ENCODE results near the gene STT3B.

STT3B gene

GRCh38 chr3:31573036-31573779 is 40.5 kb downstream of the STT3B start:
- no peak overlapping the region for H3K27ac ChIP-seq (ENCODE audit: low read length)
- no peaks in the 10 kb centered on the region for H3K36me3 ChIP-seq (ENCODE audit: control insufficient read depth in 1 of 2, insufficient read depth in 2 of 2, low read length in 2 of 2)
- H3K9me3 ChIP-seq (ENCODE audit: control insufficient read depth in 1 of 2, low read length in 2 of 2), result no peaks in the 10 kb centered on the region
- H3K4me1 ChIP-seq (ENCODE audit: control insufficient read depth in 1 of 2, insufficient read depth in 2 of 2, low read length in 2 of 2), result peaks cover 0 to 15% of the 10 kb centered on the region in 2 donors
- H3K4me3 ChIP-seq (ENCODE audit: low read depth in 1 of 2, low read length in 2 of 2), result no peak overlapping the region
- H3K27me3 ChIP-seq (ENCODE audit: low read depth, low read length), result no peaks in the 10 kb centered on the region

GRCh38 chr3:31575448-31575847 is 42.7 kb downstream of the STT3B start:
- Histone ChIP-seq H3K4me1 (ENCODE audit: control insufficient read depth in 1 of 2, insufficient read depth in 2 of 2, low read length in 2 of 2) (peaks cover 0 to 15% of the 10 kb centered on the region in 2 donors), H3K4me3 (ENCODE audit: low read depth in 1 of 2, low read length in 2 of 2) (no peak overlapping the region), H3K27me3 (ENCODE audit: low read depth, low read length) (no peaks in the 10 kb centered on the region)

GRCh38 chr3:31576521-31576920 is 43.8 kb downstream of the STT3B start:
- Histone ChIP-seq H3K4me3 (ENCODE audit: low read depth in 1 of 2, low read length in 2 of 2) (no peak overlapping the region), H3K9me3 (ENCODE audit: control insufficient read depth in 1 of 2, low read length in 2 of 2) (no peaks in the 10 kb centered on the region), H3K27me3 (ENCODE audit: low read depth, low read length) (no peaks in the 10 kb centered on the region), H3K27ac (ENCODE audit: low read length) (no peak overlapping the region), H3K36me3 (ENCODE audit: control insufficient read depth in 1 of 2, insufficient read depth in 2 of 2, low read length in 2 of 2) (peaks cover 0 to 7% of the 10 kb centered on the region in 2 donors), H3K4me1 (ENCODE audit: control insufficient read depth in 1 of 2, insufficient read depth in 2 of 2, low read length in 2 of 2) (peaks cover 0 to 16% of the 10 kb centered on the region in 2 donors)

More at GRCh38 chr3:31575448-31575847, 42.7 kb downstream of the STT3B start:
- Histone ChIP-seq H3K9me3 (ENCODE audit: control insufficient read depth in 1 of 2, low read length in 2 of 2) (no peaks in the 10 kb centered on the region), H3K36me3 (ENCODE audit: control insufficient read depth in 1 of 2, insufficient read depth in 2 of 2, low read length in 2 of 2) (peaks cover 0 to 7% of the 10 kb centered on the region in 2 donors), H3K27ac (ENCODE audit: low read length) (no peak overlapping the region)

GRCh38 chr3:31577232-31577631 is 44.5 kb downstream of the STT3B start:
- H3K36me3 ChIP-seq (ENCODE audit: control insufficient read depth in 1 of 2, insufficient read depth in 2 of 2, low read length in 2 of 2), result peaks cover 0 to 7% of the 10 kb centered on the region in 2 donors
- peaks cover 0 to 20% of the 10 kb centered on the region in 2 donors for H3K4me1 ChIP-seq (ENCODE audit: control insufficient read depth in 1 of 2, insufficient read depth in 2 of 2, low read length in 2 of 2)
- no peaks in the 10 kb centered on the region for H3K27me3 ChIP-seq (ENCODE audit: low read depth, low read length)
- no peak overlapping the region for H3K27ac ChIP-seq (ENCODE audit: low read length)
- no peak overlapping the region for H3K4me3 ChIP-seq (ENCODE audit: low read depth in 1 of 2, low read length in 2 of 2)
- no peaks in the 10 kb centered on the region for H3K9me3 ChIP-seq (ENCODE audit: control insufficient read depth in 1 of 2, low read length in 2 of 2)

GRCh38 chr3:31579828-31580227 is 47.1 kb downstream of the STT3B start:
- Histone ChIP-seq H3K36me3 (ENCODE audit: control insufficient read depth in 1 of 2, insufficient read depth in 2 of 2, low read length in 2 of 2) (peaks cover 0 to 7% of the 10 kb centered on the region in 2 donors), H3K27ac (ENCODE audit: low read length) (no peak overlapping the region), H3K4me1 (ENCODE audit: control insufficient read depth in 1 of 2, insufficient read depth in 2 of 2, low read length in 2 of 2) (peaks cover 0 to 6% of the 10 kb centered on the region in 2 donors), H3K9me3 (ENCODE audit: control insufficient read depth in 1 of 2, low read length in 2 of 2) (no peaks in the 10 kb centered on the region), H3K27me3 (ENCODE audit: low read depth, low read length) (no peaks in the 10 kb centered on the region), H3K4me3 (ENCODE audit: low read depth in 1 of 2, low read length in 2 of 2) (no peak overlapping the region)

- peaks cover 0 to 2% of the 10 kb centered on the region in 2 donors for H3K9me3 ChIP-seq (ENCODE audit: control insufficient read depth in 1 of 2, low read length in 2 of 2)
- no peak overlapping the region for H3K4me3 ChIP-seq (ENCODE audit: low read depth in 1 of 2, low read length in 2 of 2)
- H3K27ac ChIP-seq (ENCODE audit: low read length), result no peak overlapping the region
- peaks cover 0 to 7% of the 10 kb centered on the region in 2 donors for H3K36me3 ChIP-seq (ENCODE audit: control insufficient read depth in 1 of 2, insufficient read depth in 2 of 2, low read length in 2 of 2)
- no peaks in the 10 kb centered on the region for H3K27me3 ChIP-seq (ENCODE audit: low read depth, low read length)
- H3K4me1 ChIP-seq (ENCODE audit: control insufficient read depth in 1 of 2, insufficient read depth in 2 of 2, low read length in 2 of 2), result peaks cover 0 to 6% of the 10 kb centered on the region in 2 donors
These were observed 47.9 kb downstream of the STT3B start for GRCh38 chr3:31580645-31581044.

GRCh38 chr3:31581660-31582059 is 48.9 kb downstream of the STT3B start:
- Histone ChIP-seq H3K27me3 (ENCODE audit: low read depth, low read length) (no peaks in the 10 kb centered on the region), H3K4me1 (ENCODE audit: control insufficient read depth in 1 of 2, insufficient read depth in 2 of 2, low read length in 2 of 2) (peaks cover 0 to 6% of the 10 kb centered on the region in 2 donors), H3K27ac (ENCODE audit: low read length) (no peak overlapping the region), H3K36me3 (ENCODE audit: control insufficient read depth in 1 of 2, insufficient read depth in 2 of 2, low read length in 2 of 2) (peaks cover 0 to 7% of the 10 kb centered on the region in 2 donors), H3K4me3 (ENCODE audit: low read depth in 1 of 2, low read length in 2 of 2) (no peak overlapping the region), H3K9me3 (ENCODE audit: control insufficient read depth in 1 of 2, low read length in 2 of 2) (peaks cover 0 to 3% of the 10 kb centered on the region in 2 donors)

GRCh38 chr3:31589228-31589627 is 56.5 kb downstream of the STT3B start:
- peaks cover 12 to 13% of the 10 kb centered on the region in 2 donors for H3K9me3 ChIP-seq (ENCODE audit: control insufficient read depth in 1 of 2, low read length in 2 of 2)
- H3K4me1 ChIP-seq (ENCODE audit: control insufficient read depth in 1 of 2, insufficient read depth in 2 of 2, low read length in 2 of 2), result no peaks in the 10 kb centered on the region
- H3K36me3 ChIP-seq (ENCODE audit: control insufficient read depth in 1 of 2, insufficient read depth in 2 of 2, low read length in 2 of 2), result peaks cover 6 to 15% of the 10 kb centered on the region in 2 donors
- no peaks in the 10 kb centered on the region for H3K27me3 ChIP-seq (ENCODE audit: low read depth, low read length)
- no peak overlapping the region for H3K27ac ChIP-seq (ENCODE audit: low read length)
- no peak overlapping the region for H3K4me3 ChIP-seq (ENCODE audit: low read depth in 1 of 2, low read length in 2 of 2)

- Histone ChIP-seq H3K36me3 (ENCODE audit: control insufficient read depth in 1 of 2, insufficient read depth in 2 of 2, low read length in 2 of 2) (peaks cover 11 to 19% of the 10 kb centered on the region in 2 donors), H3K9me3 (ENCODE audit: control insufficient read depth in 1 of 2, low read length in 2 of 2) (peaks cover 10 to 13% of the 10 kb centered on the region in 2 donors), H3K27ac (ENCODE audit: low read length) (no peak overlapping the region), H3K4me1 (ENCODE audit: control insufficient read depth in 1 of 2, insufficient read depth in 2 of 2, low read length in 2 of 2) (peaks cover 0 to under 1% of the 10 kb centered on the region in 2 donors), H3K27me3 (ENCODE audit: low read depth, low read length) (no peaks in the 10 kb centered on the region), H3K4me3 (ENCODE audit: low read depth in 1 of 2, low read length in 2 of 2) (no peak overlapping the region)
These were observed 57.9 kb downstream of the STT3B start for GRCh38 chr3:31590650-31591049.

- Histone ChIP-seq H3K27ac (ENCODE audit: low read length) (no peak overlapping the region), H3K4me1 (ENCODE audit: control insufficient read depth in 1 of 2, insufficient read depth in 2 of 2, low read length in 2 of 2) (peaks cover 0 to 6% of the 10 kb centered on the region in 2 donors), H3K36me3 (ENCODE audit: control insufficient read depth in 1 of 2, insufficient read depth in 2 of 2, low read length in 2 of 2) (peaks cover 11 to 19% of the 10 kb centered on the region in 2 donors), H3K27me3 (ENCODE audit: low read depth, low read length) (no peaks in the 10 kb centered on the region), H3K9me3 (ENCODE audit: control insufficient read depth in 1 of 2, low read length in 2 of 2) (peaks cover 8 to 13% of the 10 kb centered on the region in 2 donors), H3K4me3 (ENCODE audit: low read depth in 1 of 2, low read length in 2 of 2) (no peak overlapping the region)
These were observed 60.0 kb downstream of the STT3B start for GRCh38 chr3:31592764-31593163.

- Histone ChIP-seq H3K4me1 (ENCODE audit: control insufficient read depth in 1 of 2, insufficient read depth in 2 of 2, low read length in 2 of 2) (peaks cover 0 to 6% of the 10 kb centered on the region in 2 donors), H3K27ac (ENCODE audit: low read length) (no peak overlapping the region), H3K4me3 (ENCODE audit: low read depth in 1 of 2, low read length in 2 of 2) (no peak overlapping the region), H3K36me3 (ENCODE audit: control insufficient read depth in 1 of 2, insufficient read depth in 2 of 2, low read length in 2 of 2) (peaks cover 7 to 11% of the 10 kb centered on the region in 2 donors), H3K9me3 (ENCODE audit: control insufficient read depth in 1 of 2, low read length in 2 of 2) (no peaks in the 10 kb centered on the region), H3K27me3 (ENCODE audit: low read depth, low read length) (no peaks in the 10 kb centered on the region)
These were observed 63.5 kb downstream of the STT3B start for GRCh38 chr3:31596176-31596575.

Data from muscle layer of duodenum (tissue), 2 donors.